Naive thymus-derived CD4-positive, alpha-beta T cell (primary cell): ENCODE data around the gene AFAP1. TPM values are rescaled to one million over a fixed set of nuclear protein-coding genes. Genes with fewer than 3 reads are reported as not detected.
A peak's percentile ranks its signal among the peaks of the same experiment; 100 is the strongest.

Experiments used
- ATAC-seq: fragments of 150-1000 bp; cut with Tn5 transposase; 2 replicates; pipeline ENCODE4 v1.10.0; 2021; ENCODE audit warnings: mild to moderate bottlenecking, moderate library complexity
- CTCF ChIA-PET: fragments of 350-600 bp; sonication (Branson Sonifier 250); formaldehyde crosslinking; loops from one replicate; lab custom pipeline; 2021; ENCODE audit warnings: antibody characterized with exemption; lab: Charles Lee
- POLR2A ChIA-PET: fragments of 350-600 bp; sonication (Branson Sonifier 250); formaldehyde crosslinking; loops from one replicate; lab custom pipeline; 2021; ENCODE audit warnings: antibody characterized with exemption, inconsistent platforms; lab: Charles Lee
- DNase-seq, 9 donors: peaks; one replicate each; pipeline versions ENCODE4 v3.0.0 to v3.0.0-alpha.2; 2020 to 2022; ENCODE audit warnings: mixed read lengths in 1 of 9
- H3K27ac ChIP-seq: one replicate; pipeline ENCODE4 v1.7.0; 2013; ENCODE audit warnings: mild to moderate bottlenecking, low read depth, low read length, moderate library complexity
- H3K27me3 ChIP-seq, 2 donors: one replicate each; pipeline ENCODE4 v1.7.0; 2013; ENCODE audit warnings: low read length in 2 of 2, mild to moderate bottlenecking in 2 of 2, moderate library complexity in 2 of 2; ENCODE audit not compliant: control insufficient read depth in 2 of 2, insufficient read depth in 2 of 2
- H3K36me3 ChIP-seq, 3 experiments: 1 replicate in 2 of 3; 2 replicates in 1 of 3; pipeline ENCODE4 v1.7.0; 2013; ENCODE audit warnings: low read length in 3 of 3, mild to moderate bottlenecking in 3 of 3, moderate library complexity in 1 of 3; ENCODE audit not compliant: insufficient read depth in 3 of 3, control insufficient read depth in 2 of 3
- H3K4me1 ChIP-seq, 2 donors: one replicate each; pipeline ENCODE4 v1.7.0; 2013; ENCODE audit warnings: low read length in 2 of 2, mild to moderate bottlenecking in 2 of 2, moderate library complexity in 1 of 2; ENCODE audit not compliant: control insufficient read depth in 2 of 2, insufficient read depth in 2 of 2
- H3K4me3 ChIP-seq: 2 replicates; pipeline ENCODE4 v1.7.0; 2013; ENCODE audit warnings: mild to moderate bottlenecking, low read length
- H3K9me3 ChIP-seq, 3 experiments: 1 replicate in 2 of 3; 2 replicates in 1 of 3; pipeline ENCODE4 v1.7.0; 2013; ENCODE audit warnings: low read length in 3 of 3; ENCODE audit not compliant: control insufficient read depth in 2 of 3
- H3K27ac Mint-ChIP-seq, 9 donors: one replicate each; pipeline ENCODE4 v1.8.0; 2020 to 2022; ENCODE audit warnings: mixed read lengths in 9 of 9, mild to moderate bottlenecking in 8 of 9, moderate library complexity in 5 of 9, inconsistent platforms in 2 of 9
- H3K27me3 Mint-ChIP-seq, 5 donors: one replicate each; pipeline ENCODE4 v1.8.0; 2021 to 2022; ENCODE audit warnings: mixed read lengths in 5 of 5, mild to moderate bottlenecking in 1 of 5
- H3K36me3 Mint-ChIP-seq, 5 donors: one replicate each; pipeline ENCODE4 v1.8.0; 2020 to 2022; ENCODE audit warnings: mixed read lengths in 5 of 5, mild to moderate bottlenecking in 3 of 5, inconsistent platforms in 1 of 5
- H3K4me1 Mint-ChIP-seq, 7 donors: one replicate each; pipeline ENCODE4 v1.8.0; 2020 to 2022; ENCODE audit warnings: mixed read lengths in 7 of 7, mild to moderate bottlenecking in 3 of 7, inconsistent platforms in 1 of 7
- H3K4me3 Mint-ChIP-seq, 10 donors: one replicate each; pipeline ENCODE4 v1.8.0; 2020 to 2022; ENCODE audit warnings: mild to moderate bottlenecking in 10 of 10, mixed read lengths in 10 of 10, moderate library complexity in 6 of 10, inconsistent platforms in 2 of 10
- H3K9me3 Mint-ChIP-seq, 11 donors: one replicate each; pipeline ENCODE4 v1.8.0; 2020 to 2022; ENCODE audit warnings: mixed read lengths in 11 of 11, mild to moderate bottlenecking in 4 of 11, inconsistent platforms in 1 of 11, moderate library complexity in 1 of 11
- intact Hi-C, 2 donors: fragments of 100-400 bp; cut with micrococcal nuclease; formaldehyde crosslinking; loops; one replicate each; pipeline ENCODE4 v1.15.1; 2023
- polyA plus RNA-seq, 2 donors: library from polyadenylated mRNA; unstranded; fragments of 300-500 nt; fragmentation: Illumina TruSeq; gene quantifications; one replicate each; pipeline ENCODE4 v1.2.3, GENCODE V29; 2021
- total RNA-seq, 6 experiments: library from RNA in 5 of 6; stranded (reverse) in 5 of 6; gene quantifications; 1 replicate in 5 of 6; 2 replicates in 1 of 6; pipeline ENCODE4 v1.2.3 and lab custom pipeline; 2021 to 2026

AFAP1 gene
- total and polyA plus RNA-seq, 7 experiments from 2014 or later, result 2.2 to 27.2 (median 9.6) TPM

- intact Hi-C loops, result no loop called here
- Histone ChIP-seq H3K9me3 (no peaks in the 10 kb centered on the region), H3K4me3 (no peak overlapping the region), H3K4me1 (no peaks in the 10 kb centered on the region), H3K36me3 (no peaks in the 10 kb centered on the region), H3K27ac (no peak overlapping the region), H3K27me3 (no peaks in the 10 kb centered on the region)
- Mint-ChIP-seq H3K27ac (no peak overlapping the region), H3K4me1 (peaks cover 2 to 15% (median 6%) of the 10 kb centered on the region in 7 donors), H3K27me3 (no peaks in the 10 kb centered on the region), H3K4me3 (no peak overlapping the region), H3K9me3 (no peaks in the 10 kb centered on the region), H3K36me3 (peaks cover 0 to 5% (median 0%) of the 10 kb centered on the region in 5 donors)
- DNase-seq (no peak), ATAC-seq (no peak)
- ChIA-PET CTCF (no interaction called here), POLR2A (no interaction called here)
Measured at GRCh38 chr4:7739077-7739917, 200.4 kb downstream of the AFAP1 start.

- no peaks in the 10 kb centered on the region for H3K9me3 Mint-ChIP-seq
- CTCF ChIA-PET, result no interaction called here
- Histone ChIP-seq H3K4me1 (no peaks in the 10 kb centered on the region), H3K27me3 (no peaks in the 10 kb centered on the region), H3K27ac (no peak overlapping the region), H3K4me3 (no peak overlapping the region), H3K36me3 (no peaks in the 10 kb centered on the region), H3K9me3 (no peaks in the 10 kb centered on the region)
- H3K4me3 Mint-ChIP-seq, result no peak overlapping the region
- H3K27me3 Mint-ChIP-seq, result no peaks in the 10 kb centered on the region
- H3K27ac Mint-ChIP-seq, result peak overlapping the region in 1 of 9 donors; percentile 43
- POLR2A ChIA-PET, result interaction anchor here (0.7 kb wide), 1 partner anchor 743 kb away, joined by 3 read pairs; no protein-coding TSS in a partner anchor
- peak; percentile 26 for ATAC-seq
- peak in 1 of 9 donors; percentile 29 for DNase-seq
- no peaks in the 10 kb centered on the region for H3K36me3 Mint-ChIP-seq
- H3K4me1 Mint-ChIP-seq, result peaks cover 0 to 9% (median 0%) of the 10 kb centered on the region in 7 donors
- intact Hi-C loops, result no loop called here
Measured at GRCh38 chr4:7738458-7739076, 201.1 kb downstream of the AFAP1 start.

GRCh38 chr4:7737752-7738457, 201.8 kb downstream of the AFAP1 start:
- H3K4me1 ChIP-seq, result no peaks in the 10 kb centered on the region
- Mint-ChIP-seq H3K27ac (no peak overlapping the region), H3K27me3 (no peaks in the 10 kb centered on the region), H3K9me3 (no peaks in the 10 kb centered on the region), H3K4me3 (no peak overlapping the region), H3K36me3 (no peaks in the 10 kb centered on the region), H3K4me1 (peaks cover 0 to 2% (median 0%) of the 10 kb centered on the region in 7 donors)
- intact Hi-C loops, result no loop called here
- H3K9me3 ChIP-seq, result no peaks in the 10 kb centered on the region
- H3K27ac ChIP-seq, result no peak overlapping the region
- CTCF ChIA-PET, result no interaction called here
- ATAC-seq (no peak), DNase-seq (no peak)
- no peak overlapping the region for H3K4me3 ChIP-seq
- POLR2A ChIA-PET, result interaction anchor here (0.6 to 0.7 kb wide), 2 partner anchors 37 to 742 kb away, joined by 3 read pairs; no protein-coding TSS in a partner anchor
- H3K27me3 ChIP-seq, result no peaks in the 10 kb centered on the region
- no peaks in the 10 kb centered on the region for H3K36me3 ChIP-seq

GRCh38 chr4:7737268-7737645, 202.4 kb downstream of the AFAP1 start:
- no peak overlapping the region for H3K4me3 Mint-ChIP-seq
- no peak overlapping the region for H3K27ac ChIP-seq
- H3K4me1 ChIP-seq, result no peaks in the 10 kb centered on the region
- no peaks in the 10 kb centered on the region for H3K9me3 ChIP-seq
- ChIA-PET CTCF (no interaction called here), POLR2A (interaction anchor here (0.6 kb wide), 1 partner anchor 37 kb away, joined by 3 read pairs; no protein-coding TSS in a partner anchor)
- H3K9me3 Mint-ChIP-seq, result no peaks in the 10 kb centered on the region
- no peaks in the 10 kb centered on the region for H3K36me3 ChIP-seq
- DNase-seq, result no peak
- no peaks in the 10 kb centered on the region for H3K27me3 ChIP-seq
- ATAC-seq, result no peak
- H3K36me3 Mint-ChIP-seq, result no peaks in the 10 kb centered on the region
- intact Hi-C loops, result no loop called here
- H3K27me3 Mint-ChIP-seq, result no peaks in the 10 kb centered on the region
- no peak overlapping the region for H3K27ac Mint-ChIP-seq
- no peaks in the 10 kb centered on the region for H3K4me1 Mint-ChIP-seq
- no peak overlapping the region for H3K4me3 ChIP-seq

GRCh38 chr4:7736436-7737267, 203.0 kb downstream of the AFAP1 start:
- H3K4me1 Mint-ChIP-seq, result peaks cover 0 to 3% (median 0%) of the 10 kb centered on the region in 7 donors
- H3K27ac ChIP-seq, result no peak overlapping the region
- no peak overlapping the region for H3K4me3 Mint-ChIP-seq
- no peaks in the 10 kb centered on the region for H3K36me3 ChIP-seq
- intact Hi-C loops, result no loop called here
- H3K9me3 ChIP-seq, result no peaks in the 10 kb centered on the region
- DNase-seq (no peak), ATAC-seq (no peak)
- H3K36me3 Mint-ChIP-seq, result no peaks in the 10 kb centered on the region
- ChIA-PET CTCF (no interaction called here), POLR2A (no interaction called here)
- H3K9me3 Mint-ChIP-seq, result no peaks in the 10 kb centered on the region
- H3K4me1 ChIP-seq, result no peaks in the 10 kb centered on the region
- H3K4me3 ChIP-seq, result no peak overlapping the region
- H3K27ac Mint-ChIP-seq, result no peak overlapping the region
- H3K27me3 ChIP-seq, result no peaks in the 10 kb centered on the region
- no peaks in the 10 kb centered on the region for H3K27me3 Mint-ChIP-seq

GRCh38 chr4:7735961-7736360, 203.7 kb downstream of the AFAP1 start:
- H3K4me3 ChIP-seq, result no peak overlapping the region
- ChIA-PET CTCF (no interaction called here), POLR2A (no interaction called here)
- intact Hi-C loops, result no loop called here
- no peak for DNase-seq
- peaks cover 0 to 1% (median 0%) of the 10 kb centered on the region in 11 donors for H3K9me3 Mint-ChIP-seq
- H3K36me3 Mint-ChIP-seq, result no peaks in the 10 kb centered on the region
- peaks cover 0 to 7% (median 0%) of the 10 kb centered on the region in 7 donors for H3K4me1 Mint-ChIP-seq
- no peaks in the 10 kb centered on the region for H3K4me1 ChIP-seq
- no peaks in the 10 kb centered on the region for H3K36me3 ChIP-seq
- H3K27me3 Mint-ChIP-seq, result peaks cover 0 to under 1% (median 0%) of the 10 kb centered on the region in 5 donors
- no peaks in the 10 kb centered on the region for H3K27me3 ChIP-seq
- H3K27ac Mint-ChIP-seq, result peak overlapping the region in 1 of 9 donors; percentile 36
- no peaks in the 10 kb centered on the region for H3K9me3 ChIP-seq
- no peak overlapping the region for H3K27ac ChIP-seq
- ATAC-seq, result no peak
- H3K4me3 Mint-ChIP-seq, result no peak overlapping the region
